ENCODE results near the gene SLC10A7. TPM values are rescaled to one million over a fixed set of nuclear protein-coding genes. Genes with fewer than 3 reads are reported as not detected.

The SLC10A7 gene
- total and polyA plus RNA-seq, 2 of the 8 experiments (the other 6 are each of a cell fraction or from before 2014, with no cell fraction given), result 2.5 to 2.9 TPM

- TF ChIP-seq CHD7 (IDR thresholded peaks at IDR 0.05; ENCODE audit: insufficient replicate concordance, low read length) (no peak), RNF2 (IDR thresholded peaks at IDR 0.05; ENCODE audit: borderline replicate concordance, low read depth, low read length, missing control alignments, poor library complexity, severe bottlenecking) (no peak)
- TF ChIP-seq, protein P1, sequence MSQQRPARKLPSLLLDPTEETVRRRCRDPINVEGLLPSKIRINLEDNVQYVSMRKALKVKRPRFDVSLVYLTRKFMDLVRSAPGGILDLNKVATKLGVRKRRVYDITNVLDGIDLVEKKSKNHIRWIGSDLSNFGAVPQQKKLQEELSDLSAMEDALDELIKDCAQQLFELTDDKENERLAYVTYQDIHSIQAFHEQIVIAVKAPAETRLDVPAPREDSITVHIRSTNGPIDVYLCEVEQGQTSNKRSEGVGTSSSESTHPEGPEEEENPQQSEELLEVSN (IDR thresholded peaks at IDR 0.05), result no peak
Observed at GRCh38 chr4:146349306-146349705, 172.4 kb downstream of the SLC10A7 start (continued).
